ENCODE measurements around the gene SLC9C2.
"Not testable (repeated sequence)": the region's sequence is repeated elsewhere in the genome, so short reads cannot be mapped to it uniquely, and the experiment has no call there.

Gene SLC9C2

GRCh38 chr1:173603056-173603591 is at the start of gene SLC9C2:
Gene SLC9C2 (minus strand): TSS chr1:173603072. CDS start chr1:173601776, 1,296 bp downstream.
- no peak for DNase-seq (ENCODE audit: low read depth)

- DNase-seq (ENCODE audit: low read depth), result no peak
Measured at GRCh38 chr1:173648880-173649605, 46.2 kb upstream of the SLC9C2 start.

- no peak for DNase-seq (ENCODE audit: low read depth)
Measured at GRCh38 chr1:173646656-173647055, 43.8 kb upstream of the SLC9C2 start.

GRCh38 chr1:173642450-173643139 is 39.7 kb upstream of the SLC9C2 start:
- DNase-seq (ENCODE audit: low read depth), result not testable (repeated sequence)

GRCh38 chr1:173639102-173639501 is 36.2 kb upstream of the SLC9C2 start:
- no peak for DNase-seq (ENCODE audit: low read depth)

- no peak for DNase-seq (ENCODE audit: low read depth)
Measured at GRCh38 chr1:173638043-173639021, 35.5 kb upstream of the SLC9C2 start.

- not testable (repeated sequence) for DNase-seq (ENCODE audit: low read depth)
Measured at GRCh38 chr1:173637236-173638042, 34.6 kb upstream of the SLC9C2 start.

GRCh38 chr1:173635116-173635515 is 32.2 kb upstream of the SLC9C2 start, which contains the start of gene TEX50:
Gene TEX50 (plus strand): TSS chr1:173635338. CDS start chr1:173635522, 184 bp downstream.
- DNase-seq (ENCODE audit: low read depth), result no peak

- no peak for DNase-seq (ENCODE audit: low read depth)
Measured at GRCh38 chr1:173628888-173629287, 26.0 kb upstream of the SLC9C2 start.

- DNase-seq (ENCODE audit: low read depth), result no peak
Measured at GRCh38 chr1:173627269-173627668, 24.4 kb upstream of the SLC9C2 start.

GRCh38 chr1:173616859-173617258 is 14.0 kb upstream of the SLC9C2 start:
- no peak for DNase-seq (ENCODE audit: low read depth)

- DNase-seq (ENCODE audit: low read depth), result not testable (repeated sequence)
Measured at GRCh38 chr1:173613086-173613485, 10.2 kb upstream of the SLC9C2 start.

GRCh38 chr1:173608503-173609216 is 5.8 kb upstream of the SLC9C2 start:
- no peak for DNase-seq (ENCODE audit: low read depth)

- DNase-seq (ENCODE audit: low read depth), result no peak
Measured at GRCh38 chr1:173601588-173601987, 1.3 kb downstream of the SLC9C2 start.

- DNase-seq (ENCODE audit: low read depth), result no peak
Measured at GRCh38 chr1:173596097-173596825, 6.6 kb downstream of the SLC9C2 start.

GRCh38 chr1:173591138-173591537 is 11.7 kb downstream of the SLC9C2 start:
- not testable (repeated sequence) for DNase-seq (ENCODE audit: low read depth)

- no peak for DNase-seq (ENCODE audit: low read depth)
Measured at GRCh38 chr1:173590557-173590956, 12.3 kb downstream of the SLC9C2 start.

- no peak for DNase-seq (ENCODE audit: low read depth)
Measured at GRCh38 chr1:173581383-173582079, 21.3 kb downstream of the SLC9C2 start.

GRCh38 chr1:173580658-173581057 is 22.2 kb downstream of the SLC9C2 start:
- DNase-seq (ENCODE audit: low read depth), result no peak
